RWPE1 (cell line): ENCODE data around the gene ARHGAP24.
"Not testable (repeated sequence)": the region's sequence is repeated elsewhere in the genome, so short reads cannot be mapped to it uniquely, and the experiment has no call there.

Source experiments
- CTCF ChIA-PET: fragments of 350-600 bp; sonication (Branson Sonifier 250); formaldehyde crosslinking; extraction: SDS; loops from one replicate; lab custom pipeline; 2021; lab: Yijun Ruan, JAX
- POLR2A ChIA-PET: fragments of 400-600 bp; formaldehyde crosslinking; extraction: SDS; loops from one replicate; lab custom pipeline; 2020; ENCODE audit warnings: antibody characterized with exemption; ENCODE audit not compliant: low non-redundant PET; lab: Yijun Ruan, JAX
- DNase-seq: peaks from one replicate; pipeline ENCODE4 v3.0.0; 2012; ENCODE audit warnings: low spot score
- H3K27ac ChIP-seq: fragments of 450-650 bp; 2 replicates; pipeline ENCODE4 v1.5.1; 2017
- TF ChIP-seq, protein P1 (sequence below): fragments of 450-650 bp; conservative IDR thresholded peaks from 2 replicates; pipeline ENCODE4 v1.5.1; 2017; ENCODE audit warnings: low read depth, mild to moderate bottlenecking

The ARHGAP24 gene

DNA sequence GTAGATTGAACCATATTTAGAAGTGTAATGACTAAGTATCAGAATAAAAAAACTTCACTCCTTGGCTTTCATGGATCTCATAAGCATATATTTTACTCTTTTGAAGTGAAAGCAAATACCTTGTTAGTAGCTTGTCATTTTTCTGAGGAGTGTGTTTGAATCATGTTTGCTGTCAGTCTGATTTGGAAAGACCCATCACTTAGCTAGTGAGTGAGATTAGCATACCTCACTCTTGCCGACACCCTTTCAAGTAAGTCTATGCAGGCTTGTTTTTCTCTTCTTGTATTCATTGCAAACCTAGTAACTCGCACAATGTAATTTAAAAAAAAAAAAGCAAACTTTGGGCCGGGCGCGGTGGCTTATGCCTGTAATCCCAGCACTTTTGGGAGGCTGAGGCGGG is 360.0 kb downstream of the ARHGAP24 start:
- TF ChIP-seq, protein P1, sequence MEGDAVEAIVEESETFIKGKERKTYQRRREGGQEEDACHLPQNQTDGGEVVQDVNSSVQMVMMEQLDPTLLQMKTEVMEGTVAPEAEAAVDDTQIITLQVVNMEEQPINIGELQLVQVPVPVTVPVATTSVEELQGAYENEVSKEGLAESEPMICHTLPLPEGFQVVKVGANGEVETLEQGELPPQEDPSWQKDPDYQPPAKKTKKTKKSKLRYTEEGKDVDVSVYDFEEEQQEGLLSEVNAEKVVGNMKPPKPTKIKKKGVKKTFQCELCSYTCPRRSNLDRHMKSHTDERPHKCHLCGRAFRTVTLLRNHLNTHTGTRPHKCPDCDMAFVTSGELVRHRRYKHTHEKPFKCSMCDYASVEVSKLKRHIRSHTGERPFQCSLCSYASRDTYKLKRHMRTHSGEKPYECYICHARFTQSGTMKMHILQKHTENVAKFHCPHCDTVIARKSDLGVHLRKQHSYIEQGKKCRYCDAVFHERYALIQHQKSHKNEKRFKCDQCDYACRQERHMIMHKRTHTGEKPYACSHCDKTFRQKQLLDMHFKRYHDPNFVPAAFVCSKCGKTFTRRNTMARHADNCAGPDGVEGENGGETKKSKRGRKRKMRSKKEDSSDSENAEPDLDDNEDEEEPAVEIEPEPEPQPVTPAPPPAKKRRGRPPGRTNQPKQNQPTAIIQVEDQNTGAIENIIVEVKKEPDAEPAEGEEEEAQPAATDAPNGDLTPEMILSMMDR: no peak
- no peak overlapping the region for H3K27ac ChIP-seq
- ChIA-PET CTCF (interaction anchor here (0.7 kb wide), 1 partner anchor 353 kb away, joined by 3 read pairs; no protein-coding TSS in a partner anchor), POLR2A (no interaction called here)
- DNase-seq: no peak

DNA sequence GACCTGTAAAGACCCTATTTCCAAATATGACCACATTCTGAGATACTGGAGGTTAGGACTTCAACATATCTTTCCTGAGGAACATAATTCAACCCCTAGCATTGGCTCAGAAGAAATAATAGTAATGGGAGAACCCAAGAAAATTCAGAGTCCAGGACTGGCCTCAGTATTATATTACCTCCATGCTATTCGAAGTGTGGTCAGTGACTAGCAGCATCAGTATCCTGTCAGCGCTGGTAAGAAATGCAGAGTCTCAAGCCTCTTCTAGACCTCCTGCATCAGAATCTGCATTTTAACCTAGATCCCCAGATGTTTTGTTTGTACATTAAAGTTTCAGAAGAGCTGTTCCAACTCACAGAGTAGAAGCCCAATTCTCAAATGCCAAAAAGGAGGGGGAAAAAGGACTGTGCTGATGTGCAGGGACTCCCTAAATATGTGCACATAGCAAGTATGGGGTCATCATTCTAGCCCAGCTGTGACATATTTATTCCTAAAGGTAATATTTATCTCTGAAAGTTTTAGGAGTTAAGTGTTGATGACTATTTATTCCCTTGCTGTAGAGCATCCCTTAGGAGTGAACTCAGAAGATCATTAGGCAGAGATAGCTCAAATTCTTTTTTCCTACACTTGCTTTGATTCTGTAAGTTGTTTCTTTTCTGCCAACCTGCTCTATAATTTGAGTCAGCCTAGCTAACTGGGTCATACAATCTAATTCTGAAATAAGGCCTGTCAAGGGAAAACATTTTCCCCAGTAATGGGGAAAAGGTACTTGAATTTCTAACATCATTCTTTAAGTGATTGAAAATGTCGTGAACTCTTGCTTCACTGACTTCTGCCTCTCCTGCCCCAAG is 361.9 kb downstream of the ARHGAP24 start:
- ChIA-PET POLR2A (no interaction called here), CTCF (no interaction called here)
- TF ChIP-seq, protein P1: no peak
- DNase-seq: no peak
- no peak overlapping the region for H3K27ac ChIP-seq

DNA sequence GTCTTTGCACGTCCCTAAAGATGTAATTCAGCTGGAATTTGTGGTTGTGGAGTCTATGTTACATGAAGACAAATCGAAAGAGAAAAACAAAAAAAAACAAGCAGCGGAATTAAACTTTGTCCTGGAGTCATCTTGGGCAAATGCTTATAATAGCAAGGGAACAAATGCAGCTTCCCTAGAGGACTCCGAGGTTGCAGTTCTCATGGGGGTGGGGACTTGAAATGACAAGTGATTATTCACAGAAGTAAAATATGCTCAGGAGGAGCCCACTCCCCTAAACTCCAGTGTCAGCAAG is 362.4 kb downstream of the ARHGAP24 start:
- TF ChIP-seq, protein P1: no peak
- DNase-seq: no peak
- H3K27ac ChIP-seq: no peak overlapping the region
- ChIA-PET CTCF (no interaction called here), POLR2A (no interaction called here)

DNA sequence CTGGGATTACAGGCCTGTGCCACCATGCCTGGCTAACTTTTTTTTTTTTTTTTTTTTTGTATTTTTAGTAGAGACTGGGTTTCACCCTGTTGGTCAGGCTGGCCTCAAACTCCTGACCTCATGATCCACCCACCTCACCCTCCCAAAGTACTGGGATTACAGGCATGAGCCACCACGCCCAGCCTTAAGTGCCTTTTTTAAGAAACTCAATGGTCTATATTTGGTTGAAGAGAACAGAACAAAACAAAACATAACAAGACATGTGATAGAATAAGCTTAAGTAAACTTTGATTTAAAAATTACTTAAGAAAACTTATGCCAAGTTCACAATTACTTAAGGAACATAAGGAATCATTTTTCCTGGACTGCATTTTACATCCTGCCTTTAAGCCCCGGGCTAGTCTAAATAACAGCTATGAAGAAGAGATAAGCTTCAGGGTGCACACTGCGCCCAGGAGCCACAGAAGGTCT is 365.1 kb downstream of the ARHGAP24 start:
- CTCF ChIA-PET: interaction anchor here (0.7 kb wide), 1 partner anchor 12 kb away, joined by 4 read pairs; no protein-coding TSS in a partner anchor
- DNase-seq, POLR2A ChIA-PET, H3K27ac ChIP-seq: not testable (repeated sequence)

DNA sequence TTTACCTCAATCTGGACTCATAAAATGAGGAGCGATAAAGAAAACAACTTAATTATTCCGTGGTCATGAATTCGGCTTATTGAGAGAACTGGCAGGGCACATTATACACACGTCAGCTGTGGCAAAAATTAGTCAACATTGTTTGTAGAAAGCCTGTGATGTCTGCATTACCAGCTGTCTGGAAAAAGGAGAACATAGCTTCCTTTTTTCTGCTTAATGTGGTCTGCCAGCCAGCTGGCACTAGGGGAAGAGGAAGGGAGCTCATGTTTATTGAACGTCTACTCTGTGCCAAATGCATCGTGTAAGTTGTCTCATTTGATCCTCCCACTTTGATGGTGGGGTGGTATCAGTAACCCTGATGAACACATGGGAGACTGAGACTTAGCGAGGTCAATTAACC is 367.6 kb downstream of the ARHGAP24 start:
- TF ChIP-seq, protein P1: no peak
- H3K27ac ChIP-seq: no peak overlapping the region
- DNase-seq: no peak
- ChIA-PET POLR2A (no interaction called here), CTCF (no interaction called here)

DNA sequence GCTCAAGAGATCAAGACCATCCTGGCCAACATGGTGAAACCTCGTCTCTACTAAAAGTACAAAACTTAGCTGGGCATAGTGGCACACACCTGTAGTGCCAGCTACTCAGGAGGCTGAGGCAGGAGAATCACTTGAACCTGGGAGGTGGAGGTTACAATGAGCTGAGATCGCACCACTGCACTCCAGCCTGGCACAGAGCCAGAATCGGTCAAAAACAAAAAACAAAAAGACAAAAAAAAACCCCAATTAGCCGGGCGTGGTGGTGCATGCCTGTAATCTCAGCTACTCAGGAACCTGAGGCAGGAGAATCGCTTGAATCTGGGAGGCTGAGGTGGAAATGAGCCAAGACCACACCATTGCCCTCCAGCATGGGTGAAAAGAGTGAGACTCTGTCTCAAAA is 378.8 kb downstream of the ARHGAP24 start:
- CTCF ChIA-PET, DNase-seq, H3K27ac ChIP-seq, POLR2A ChIA-PET: not testable (repeated sequence)

DNA sequence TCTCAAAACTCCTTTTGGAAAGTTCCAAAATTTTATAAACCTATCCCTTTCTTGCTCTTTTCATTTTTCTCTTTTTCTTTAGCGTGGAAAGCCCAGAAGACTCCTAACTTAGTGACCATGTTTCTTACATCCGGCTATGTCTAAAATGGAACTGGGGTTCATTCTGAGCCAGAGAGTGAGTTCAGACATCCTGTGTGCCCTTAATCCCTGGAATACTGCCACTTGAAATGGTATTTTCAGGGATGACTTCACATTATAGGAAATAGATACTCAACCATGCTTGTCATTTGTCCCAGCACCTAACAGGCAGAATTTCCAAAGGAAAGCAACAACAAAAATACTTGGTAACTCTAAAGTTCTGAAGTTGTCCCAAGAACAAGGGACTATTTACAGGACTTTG is 379.6 kb downstream of the ARHGAP24 start:
- ChIA-PET CTCF (no interaction called here), POLR2A (no interaction called here)
- TF ChIP-seq, protein P1: no peak
- H3K27ac ChIP-seq: no peak overlapping the region
- no peak for DNase-seq
